A549 (cell line): ENCODE results near the gene RNF166. TPM values are rescaled to one million over a fixed set of nuclear protein-coding genes. Genes with fewer than 3 reads are reported as not detected.

Experiments
- ATAC-seq, 2 experiments: fragments of 200-7000 bp in 1 of 2; fragments of >200 bp in 1 of 2; cut with Nextera tagmentation in 1 of 2; cut with Tn5 transposase in 1 of 2; 3 replicates each; pipeline versions ENCODE4 v1.8.0 to v1.9.1; 2018 to 2020; ENCODE audit warnings: mild to moderate bottlenecking in 1 of 2, moderate library complexity in 1 of 2
- CTCF ChIA-PET: fragments of 300-600 bp; sonication (Branson Sonifier 250); formaldehyde crosslinking; extraction: SDS; loops from one replicate; lab custom pipeline; 2021; ENCODE audit warnings: antibody characterized with exemption, inconsistent platforms; lab: Yijun Ruan, JAX
- POLR2A ChIA-PET: fragments of 350-600 bp; formaldehyde crosslinking; extraction: SDS; loops from one replicate; lab custom pipeline; 2021; ENCODE audit warnings: antibody characterized with exemption, inconsistent platforms; lab: Yijun Ruan, JAX
- DNase-seq, 2 experiments: peaks; one replicate each; pipeline versions ENCODE4 v3.0.0 to v3.0.0-alpha.2; 2011 to 2016; ENCODE audit warnings: low read depth in 1 of 2, low spot score in 1 of 2
- FAIRE-seq: peaks from 2 replicates; lab custom pipeline; 2011; peaks lifted over from hg19 to GRCh38; lab: Jason Lieb, UNC
- H3K27ac ChIP-seq, 2 experiments: fragments of >200 bp; sonication (Bioruptor Twin); formaldehyde crosslinking; 3 replicates each; pipeline ENCODE4 v1.5.1; 2016 to 2017
- H3K4me1 ChIP-seq: fragments of >200 bp; sonication (Bioruptor Twin); formaldehyde crosslinking; 3 replicates; pipeline ENCODE4 v1.6.1; 2016
- H3K4me2 ChIP-seq: fragments of >200 bp; sonication (Bioruptor Twin); formaldehyde crosslinking; 3 replicates; pipeline ENCODE4 v1.6.1; 2016
- H3K4me3 ChIP-seq: fragments of >200 bp; sonication (Bioruptor Twin); formaldehyde crosslinking; 3 replicates; pipeline ENCODE4 v1.5.1; 2016
- H3K9me3 ChIP-seq: fragments of >200 bp; sonication (Bioruptor Twin); formaldehyde crosslinking; 3 replicates; pipeline ENCODE4 v1.6.1; 2016
- CHD2 ChIP-seq: fragments of 150-350 bp; IDR thresholded peaks from 2 replicates; pipeline ENCODE4 v1.6.1; 2014; ENCODE audit warnings: low read length; ENCODE audit not compliant: partially characterized antibody
- FOSB ChIP-seq: fragments of 250-450 bp; sonication (Bioruptor Pico); IDR thresholded peaks from 2 replicates; pipeline ENCODE4 v1.5.0; 2020; ENCODE audit warnings: mild to moderate bottlenecking, moderate library complexity
- FOXS1 ChIP-seq: fragments of 250-450 bp; sonication (Bioruptor Pico); IDR thresholded peaks from 2 replicates; pipeline ENCODE4 v1.5.0; 2020; ENCODE audit warnings: mild to moderate bottlenecking, moderate library complexity
- HEYL ChIP-seq: fragments of 250-450 bp; sonication (Bioruptor Pico); IDR thresholded peaks from 2 replicates; pipeline ENCODE4 v1.8.0; 2021; ENCODE audit warnings: mild to moderate bottlenecking, moderate library complexity
- KDM1A ChIP-seq: fragments of 200-600 bp; sonication (generic); IDR thresholded peaks from 2 replicates; pipeline ENCODE4 v1.6.1; 2016; ENCODE audit warnings: low read depth, mild to moderate bottlenecking
- KDM5A ChIP-seq: fragments of 200-600 bp; sonication (generic); IDR thresholded peaks from 2 replicates; pipeline ENCODE4 v1.6.1; 2016; ENCODE audit warnings: antibody characterized with exemption, mild to moderate bottlenecking
- MYC ChIP-seq: IDR thresholded peaks from 2 replicates; pipeline ENCODE4 v1.6.1; 2012; ENCODE audit warnings: mild to moderate bottlenecking, inconsistent platforms, low read length, improper control_type of control experiment, borderline replicate concordance
- NR3C1 ChIP-seq: fragments of >200 bp; sonication (Bioruptor Twin); formaldehyde crosslinking; IDR thresholded peaks from 3 replicates; pipeline ENCODE4 v1.6.1; 2017
- POLR2AphosphoS2 ChIP-seq: conservative IDR thresholded peaks from 2 replicates; pipeline ENCODE4 v1.6.1; 2012; ENCODE audit warnings: low read length, improper control_type of control experiment, inconsistent platforms
- RFX5 ChIP-seq: fragments of 450-650 bp; IDR thresholded peaks from 2 replicates; pipeline ENCODE4 v1.7.1; 2014; ENCODE audit warnings: antibody characterized with exemption, mild to moderate bottlenecking, moderate library complexity
- SMC3 ChIP-seq: fragments of >200 bp; sonication (Bioruptor Twin); formaldehyde crosslinking; IDR thresholded peaks from 3 replicates; pipeline ENCODE4 v1.6.1; 2018; ENCODE audit warnings: inconsistent platforms
- TP53 ChIP-seq: fragments of 250-450 bp; sonication (Bioruptor Pico); IDR thresholded peaks from 2 replicates; pipeline ENCODE4 v1.5.0; 2021; ENCODE audit warnings: mild to moderate bottlenecking, moderate library complexity
- ZNF302 ChIP-seq: fragments of 250-450 bp; sonication (Bioruptor Pico); IDR thresholded peaks from 2 replicates; pipeline ENCODE4 v1.9.0; 2021; ENCODE audit warnings: inconsistent platforms, mild to moderate bottlenecking, moderate library complexity
- WGBS: methylation state at CpG from one replicate; pipeline ENCODE4 v1.1.6; 2017; ENCODE audit errors: missing lambda C conversion rate; 5-methylcytosine and 5-hydroxymethylcytosine counted together
- polyA plus RNA-seq, 4 experiments: library from polyadenylated mRNA; depleted of rRNA in 3 of 4; stranded (reverse); fragments of >200 nt; fragmentation: RNase III in 1 of 4; extraction: RNeasy Plus Mini Kit Qiagen cat#74134 plus additional on column Dnase treatment in 1 of 4; gene quantifications; 2 replicates in 3 of 4; 3 replicates in 1 of 4; pipeline ENCODE4 v1.2.3, GENCODE V29; 2011 to 2017
- TF ChIP-seq, protein P1 (sequence below): fragments of 250-450 bp; sonication (Bioruptor Pico); IDR thresholded peaks from 2 replicates; pipeline ENCODE4 v1.5.0; 2021; ENCODE audit warnings: mild to moderate bottlenecking, moderate library complexity, borderline replicate concordance
- TF ChIP-seq, protein P2 (sequence below): fragments of >200 bp; sonication (Bioruptor Twin); formaldehyde crosslinking; IDR thresholded peaks from 3 replicates; pipeline ENCODE4 v1.5.1; 2016
- TF ChIP-seq, protein P3 (sequence below): fragments of 150-350 bp; IDR thresholded peaks from 2 replicates; pipeline ENCODE4 v1.6.1; 2014; ENCODE audit warnings: low read depth, mild to moderate bottlenecking, low read length

RNF166 gene
- polyA plus RNA-seq, 2 of the 4 experiments (the other 2 are of a cell fraction): 9.4 to 11.6 TPM

DNA sequence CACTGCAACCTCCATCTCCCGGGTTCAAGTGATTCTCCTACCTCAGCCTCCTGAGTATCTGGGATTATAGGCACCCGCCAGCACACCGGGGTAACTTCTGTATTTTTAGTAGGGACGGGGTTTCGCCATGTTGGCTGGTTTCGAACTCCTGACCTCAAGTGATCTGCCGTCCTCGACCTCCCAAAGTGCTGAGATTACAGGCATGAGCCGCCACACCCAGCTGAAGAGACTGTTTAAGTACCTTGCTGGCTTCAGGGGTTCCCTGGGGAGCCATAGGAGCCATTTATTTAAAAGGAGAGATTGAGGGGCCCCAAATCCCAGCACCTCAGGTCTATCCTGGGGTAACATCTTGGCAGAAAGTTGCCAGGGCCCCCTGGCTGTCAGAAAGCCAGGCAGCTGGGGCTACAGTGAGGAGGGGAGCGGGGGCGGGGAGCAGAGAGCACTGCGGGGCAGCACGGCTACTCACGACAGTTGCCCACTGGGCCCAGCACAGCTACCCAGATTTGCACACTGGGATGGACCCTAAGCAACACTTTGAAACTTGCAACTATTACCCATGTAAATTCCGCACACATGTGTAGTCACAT is 21.5 kb downstream of the RNF166 start:
- ChIA-PET CTCF (interaction anchor here (1.0 to 2.2 kb wide), 10 partner anchors 12 to 126 kb away, joined by 3 to 8 read pairs (median 4); no protein-coding TSS in a partner anchor), POLR2A (no interaction called here)
- H3K27ac ChIP-seq: no peak overlapping the region
- no peak overlapping the region for H3K4me3 ChIP-seq
- 87% methylated on average over 15 of the region's 15 CpGs for WGBS
- no peak overlapping the region for H3K4me2 ChIP-seq
- no peak for TF ChIP-seq HEYL
- peaks cover 16% of the 10 kb centered on the region; the same call in 2 of the 3 replicates for H3K4me1 ChIP-seq
- no peak for DNase-seq
- ATAC-seq: no peak
- no peaks in the 10 kb centered on the region for H3K9me3 ChIP-seq
- no peak for FAIRE-seq

GRCh38 chr16:88681709-88682451 is 24.3 kb downstream of the RNF166 start:
- TF ChIP-seq NR3C1 (no peak), FOXS1 (no peak), KDM1A (no peak), FOSB (CRISPR knock-in tag) (no peak), ZNF302 (CRISPR knock-in tag) (no peak)
- POLR2A ChIA-PET: no interaction called here

GRCh38 chr16:88681084-88681680 is 25.0 kb downstream of the RNF166 start:
- no peaks in the 10 kb centered on the region for H3K9me3 ChIP-seq
- TF ChIP-seq, protein P1, sequence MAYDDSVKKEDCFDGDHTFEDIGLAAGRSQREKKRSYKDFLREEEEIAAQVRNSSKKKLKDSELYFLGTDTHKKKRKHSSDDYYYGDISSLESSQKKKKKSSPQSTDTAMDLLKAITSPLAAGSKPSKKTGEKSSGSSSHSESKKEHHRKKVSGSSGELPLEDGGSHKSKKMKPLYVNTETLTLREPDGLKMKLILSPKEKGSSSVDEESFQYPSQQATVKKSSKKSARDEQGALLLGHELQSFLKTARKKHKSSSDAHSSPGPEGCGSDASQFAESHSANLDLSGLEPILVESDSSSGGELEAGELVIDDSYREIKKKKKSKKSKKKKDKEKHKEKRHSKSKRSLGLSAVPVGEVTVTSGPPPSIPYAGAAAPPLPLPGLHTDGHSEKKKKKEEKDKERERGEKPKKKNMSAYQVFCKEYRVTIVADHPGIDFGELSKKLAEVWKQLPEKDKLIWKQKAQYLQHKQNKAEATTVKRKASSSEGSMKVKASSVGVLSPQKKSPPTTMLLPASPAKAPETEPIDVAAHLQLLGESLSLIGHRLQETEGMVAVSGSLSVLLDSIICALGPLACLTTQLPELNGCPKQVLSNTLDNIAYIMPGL (CRISPR knock-in tag): no peak
- TF ChIP-seq, protein P2, sequence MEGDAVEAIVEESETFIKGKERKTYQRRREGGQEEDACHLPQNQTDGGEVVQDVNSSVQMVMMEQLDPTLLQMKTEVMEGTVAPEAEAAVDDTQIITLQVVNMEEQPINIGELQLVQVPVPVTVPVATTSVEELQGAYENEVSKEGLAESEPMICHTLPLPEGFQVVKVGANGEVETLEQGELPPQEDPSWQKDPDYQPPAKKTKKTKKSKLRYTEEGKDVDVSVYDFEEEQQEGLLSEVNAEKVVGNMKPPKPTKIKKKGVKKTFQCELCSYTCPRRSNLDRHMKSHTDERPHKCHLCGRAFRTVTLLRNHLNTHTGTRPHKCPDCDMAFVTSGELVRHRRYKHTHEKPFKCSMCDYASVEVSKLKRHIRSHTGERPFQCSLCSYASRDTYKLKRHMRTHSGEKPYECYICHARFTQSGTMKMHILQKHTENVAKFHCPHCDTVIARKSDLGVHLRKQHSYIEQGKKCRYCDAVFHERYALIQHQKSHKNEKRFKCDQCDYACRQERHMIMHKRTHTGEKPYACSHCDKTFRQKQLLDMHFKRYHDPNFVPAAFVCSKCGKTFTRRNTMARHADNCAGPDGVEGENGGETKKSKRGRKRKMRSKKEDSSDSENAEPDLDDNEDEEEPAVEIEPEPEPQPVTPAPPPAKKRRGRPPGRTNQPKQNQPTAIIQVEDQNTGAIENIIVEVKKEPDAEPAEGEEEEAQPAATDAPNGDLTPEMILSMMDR: peak; percentile 36
- peaks cover 11% of the 10 kb centered on the region; the same call in 2 of the 3 replicates for H3K4me1 ChIP-seq
- ChIA-PET POLR2A (no interaction called here), CTCF (interaction anchor here (0.6 to 2.8 kb wide), 7 partner anchors 8 to 878 kb away, joined by 3 to 9 read pairs (median 4); partner anchors contain the start of gene MVD)
- peak; percentile 59 to 62 for DNase-seq
- no peak overlapping the region for H3K4me3 ChIP-seq
- H3K4me2 ChIP-seq: no peak overlapping the region
- FAIRE-seq: no peak
- 66% methylated on average over 15 of the region's 31 CpGs for WGBS
- H3K27ac ChIP-seq: no peak overlapping the region
- ATAC-seq: peak; percentile 44 to 59; a peak in 4 of 6 replicates

More at GRCh38 chr16:88681709-88682451, 24.3 kb downstream of the RNF166 start:
- Histone ChIP-seq H3K4me2 (no peak overlapping the region), H3K27ac (no peak overlapping the region), H3K4me3 (no peak overlapping the region), H3K4me1 (peaks cover 13% of the 10 kb centered on the region; the same call in 2 of the 3 replicates), H3K9me3 (no peaks in the 10 kb centered on the region)
- FAIRE-seq (no peak), ATAC-seq (no peak), DNase-seq (no peak)
- WGBS: 73% methylated on average over 21 of the region's 21 CpGs
- CTCF ChIA-PET: interaction anchor here (1.1 to 2.8 kb wide), 5 partner anchors 9 to 55 kb away, joined by 3 to 8 read pairs (median 4); partner anchors contain the start of gene MVD

DNA sequence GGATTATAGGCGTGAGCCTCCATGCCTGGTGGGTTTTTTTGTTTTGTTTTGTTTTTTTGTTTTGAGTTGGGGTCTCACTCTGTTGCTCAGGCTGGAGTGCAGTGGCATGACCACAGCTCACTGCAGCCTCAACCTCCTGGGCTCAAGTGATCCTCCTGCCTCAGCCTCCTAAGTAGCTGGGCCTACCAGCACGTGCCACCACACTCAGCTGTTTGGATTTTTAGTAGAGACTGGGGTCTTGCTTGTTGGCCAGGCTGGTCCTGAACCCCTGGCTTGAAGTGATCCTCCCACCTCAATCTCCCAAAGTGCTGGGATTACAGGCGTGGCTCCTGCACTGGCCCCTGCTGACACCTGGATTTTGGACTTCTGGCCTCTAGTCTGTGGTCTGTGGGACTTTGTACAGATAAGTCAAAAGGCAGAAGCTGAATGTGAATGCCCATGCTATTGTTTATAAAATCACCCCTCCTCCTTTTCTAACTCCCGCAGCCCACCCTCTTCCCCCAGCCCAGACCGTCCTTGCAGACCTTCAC is 25.6 kb downstream of the RNF166 start:
- H3K4me3 ChIP-seq: no peak overlapping the region
- ATAC-seq (no peak), FAIRE-seq (no peak), DNase-seq (no peak)
- CTCF ChIA-PET: interaction anchor here (0.6 to 2.8 kb wide), 5 partner anchors 10 to 878 kb away, joined by 3 to 9 read pairs (median 6); partner anchors contain the start of gene MVD
- 78% methylated on average over 5 of the region's 5 CpGs for WGBS
- no peak overlapping the region for H3K27ac ChIP-seq
- H3K9me3 ChIP-seq: no peaks in the 10 kb centered on the region
- no peak overlapping the region for H3K4me2 ChIP-seq
- peaks cover 8% of the 10 kb centered on the region; the same call in 2 of the 3 replicates for H3K4me1 ChIP-seq
- POLR2A ChIA-PET: no interaction called here
- TF ChIP-seq, protein P1 (CRISPR knock-in tag): no peak
- TF ChIP-seq CHD2 (no peak), HEYL (no peak), POLR2AphosphoS2 (no peak), RFX5 (no peak), SMC3 (no peak), KDM5A (no peak), KDM1A (no peak), TP53 (CRISPR knock-in tag) (no peak), NR3C1 (no peak), MYC (no peak), FOXS1 (no peak)
- TF ChIP-seq, protein P3, sequence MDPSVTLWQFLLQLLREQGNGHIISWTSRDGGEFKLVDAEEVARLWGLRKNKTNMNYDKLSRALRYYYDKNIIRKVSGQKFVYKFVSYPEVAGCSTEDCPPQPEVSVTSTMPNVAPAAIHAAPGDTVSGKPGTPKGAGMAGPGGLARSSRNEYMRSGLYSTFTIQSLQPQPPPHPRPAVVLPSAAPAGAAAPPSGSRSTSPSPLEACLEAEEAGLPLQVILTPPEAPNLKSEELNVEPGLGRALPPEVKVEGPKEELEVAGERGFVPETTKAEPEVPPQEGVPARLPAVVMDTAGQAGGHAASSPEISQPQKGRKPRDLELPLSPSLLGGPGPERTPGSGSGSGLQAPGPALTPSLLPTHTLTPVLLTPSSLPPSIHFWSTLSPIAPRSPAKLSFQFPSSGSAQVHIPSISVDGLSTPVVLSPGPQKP: no peak
